ENCODE data around the gene TBXAS1. TPM values are rescaled to one million over a fixed set of nuclear protein-coding genes. Genes with fewer than 3 reads are reported as not detected.
A peak's percentile ranks its signal among the peaks of the same experiment; 100 is the strongest.

The TBXAS1 gene
- total RNA-seq, 2 experiments from 2014 or later = 5.5 to 6.0 TPM

DNA sequence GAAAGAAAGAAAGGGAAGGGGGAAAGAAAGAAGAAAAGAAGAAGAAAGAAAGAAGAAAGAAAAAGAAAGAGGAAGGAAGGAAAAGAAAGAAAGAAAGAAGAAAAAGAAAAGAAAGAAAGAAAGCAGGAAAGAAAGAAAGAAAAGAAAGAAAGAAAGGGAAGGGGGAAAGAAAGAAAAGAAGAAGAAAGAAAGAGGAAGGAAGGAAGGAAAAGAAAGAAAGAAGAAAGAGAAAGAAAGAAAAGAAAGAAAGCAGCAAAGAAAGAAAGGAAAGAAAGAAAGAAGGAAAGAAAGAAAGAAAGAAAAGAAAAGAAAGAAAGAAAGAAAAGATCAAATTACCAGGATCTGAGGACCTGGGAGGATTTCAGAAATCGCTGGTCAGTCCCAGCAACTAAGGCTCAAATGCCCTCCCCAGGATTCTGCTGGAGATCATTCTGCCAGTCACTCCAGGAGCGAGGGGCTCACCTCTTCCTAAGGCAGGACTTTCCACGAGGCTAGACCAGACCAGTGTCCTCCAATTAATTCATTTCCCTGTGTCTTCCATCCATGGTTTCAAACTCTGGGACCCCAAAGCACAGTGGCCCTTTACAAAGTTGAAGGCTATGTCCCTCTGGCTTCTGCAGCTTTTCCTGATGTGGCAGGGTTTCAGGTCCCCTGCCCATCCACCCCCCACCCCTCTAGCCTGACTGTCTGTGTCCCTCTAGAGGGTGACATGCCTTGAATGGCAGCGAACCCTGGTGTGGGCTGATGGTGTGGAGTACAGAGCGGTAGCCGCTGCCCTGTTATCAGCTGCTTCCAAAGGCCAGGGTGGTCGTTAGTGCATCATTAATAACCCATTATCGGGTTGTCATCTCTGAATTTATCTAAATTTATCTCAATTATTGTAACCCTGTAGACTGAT, 155.8 kb downstream of the TBXAS1 start:
- Histone ChIP-seq H3K27ac (ENCODE audit: low read depth in 1 of 2, low read length in 2 of 2) (no peak overlapping the region), H3K9me3 (ENCODE audit: control insufficient read depth in 1 of 2, insufficient read depth in 1 of 2, low read length in 2 of 2) (peaks cover 0 to 4% of the 10 kb centered on the region in 2 experiments), H3K4me3 (ENCODE audit: low read length) (no peak overlapping the region), H3K4me1 (ENCODE audit: insufficient read depth, low read length) (peaks cover 18% of the 10 kb centered on the region), H3K36me3 (ENCODE audit: insufficient read depth, low read length) (no peaks in the 10 kb centered on the region), H3K27me3 (ENCODE audit: control insufficient read depth in 1 of 2, insufficient read depth in 2 of 2, low read length in 2 of 2) (no peaks in the 10 kb centered on the region)
- ChIA-PET POLR2A (no interaction called here), CTCF (no interaction called here)
- ATAC-seq (ENCODE audit: poor library complexity) (no peak), DNase-seq (no peak)
- intact Hi-C loops (cut with DNase I, micrococcal nuclease) = loop anchor here in 1 of 2 experiments (5.0 kb wide), 1 partner anchor 338 kb away; no protein-coding TSS in a partner anchor
- no peaks in the 10 kb centered on the region for H3K9me3 Mint-ChIP-seq
- H3K27ac Mint-ChIP-seq = no peak overlapping the region
- H3K36me3 Mint-ChIP-seq (ENCODE audit: low read depth) = no peaks in the 10 kb centered on the region
- no peak overlapping the region for H3K4me3 Mint-ChIP-seq
- H3K27me3 Mint-ChIP-seq = no peaks in the 10 kb centered on the region
- TF ChIP-seq, protein P1, sequence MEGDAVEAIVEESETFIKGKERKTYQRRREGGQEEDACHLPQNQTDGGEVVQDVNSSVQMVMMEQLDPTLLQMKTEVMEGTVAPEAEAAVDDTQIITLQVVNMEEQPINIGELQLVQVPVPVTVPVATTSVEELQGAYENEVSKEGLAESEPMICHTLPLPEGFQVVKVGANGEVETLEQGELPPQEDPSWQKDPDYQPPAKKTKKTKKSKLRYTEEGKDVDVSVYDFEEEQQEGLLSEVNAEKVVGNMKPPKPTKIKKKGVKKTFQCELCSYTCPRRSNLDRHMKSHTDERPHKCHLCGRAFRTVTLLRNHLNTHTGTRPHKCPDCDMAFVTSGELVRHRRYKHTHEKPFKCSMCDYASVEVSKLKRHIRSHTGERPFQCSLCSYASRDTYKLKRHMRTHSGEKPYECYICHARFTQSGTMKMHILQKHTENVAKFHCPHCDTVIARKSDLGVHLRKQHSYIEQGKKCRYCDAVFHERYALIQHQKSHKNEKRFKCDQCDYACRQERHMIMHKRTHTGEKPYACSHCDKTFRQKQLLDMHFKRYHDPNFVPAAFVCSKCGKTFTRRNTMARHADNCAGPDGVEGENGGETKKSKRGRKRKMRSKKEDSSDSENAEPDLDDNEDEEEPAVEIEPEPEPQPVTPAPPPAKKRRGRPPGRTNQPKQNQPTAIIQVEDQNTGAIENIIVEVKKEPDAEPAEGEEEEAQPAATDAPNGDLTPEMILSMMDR (IDR thresholded peaks at IDR 0.05) = peak; percentile 15
- peaks cover 19% of the 10 kb centered on the region for H3K4me1 Mint-ChIP-seq (ENCODE audit: low read depth)

DNA sequence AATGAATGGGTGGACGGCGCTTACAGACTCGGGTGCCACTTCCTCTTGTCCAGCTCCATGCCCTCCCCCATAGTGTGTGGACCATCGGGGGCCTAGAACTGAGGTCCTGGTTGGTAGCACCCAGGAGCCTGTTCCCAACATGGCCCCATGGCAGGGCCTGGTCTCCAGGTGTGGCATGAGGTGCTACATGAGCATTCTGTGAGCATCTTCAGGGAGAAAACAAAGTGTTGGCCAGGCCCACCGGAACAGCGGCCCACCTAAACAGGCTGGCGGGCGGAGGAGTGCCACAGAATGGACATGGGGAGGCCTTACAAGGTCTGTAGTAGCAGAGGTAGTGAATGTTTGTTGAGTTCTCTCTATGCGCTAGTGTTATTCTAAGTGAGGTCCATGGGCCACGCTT, 156.7 kb downstream of the TBXAS1 start:
- Mint-ChIP-seq H3K36me3 (ENCODE audit: low read depth) (no peaks in the 10 kb centered on the region), H3K27me3 (no peaks in the 10 kb centered on the region), H3K4me3 (no peak overlapping the region), H3K9me3 (no peaks in the 10 kb centered on the region), H3K27ac (no peak overlapping the region), H3K4me1 (ENCODE audit: low read depth) (peaks cover 9% of the 10 kb centered on the region)
- Histone ChIP-seq H3K27ac (ENCODE audit: low read depth in 1 of 2, low read length in 2 of 2) (no peak overlapping the region), H3K4me3 (ENCODE audit: low read length) (no peak overlapping the region), H3K4me1 (ENCODE audit: insufficient read depth, low read length) (peaks cover 9% of the 10 kb centered on the region), H3K9me3 (ENCODE audit: control insufficient read depth in 1 of 2, insufficient read depth in 1 of 2, low read length in 2 of 2) (peaks cover 0 to 4% of the 10 kb centered on the region in 2 experiments), H3K36me3 (ENCODE audit: insufficient read depth, low read length) (no peaks in the 10 kb centered on the region), H3K27me3 (ENCODE audit: control insufficient read depth in 1 of 2, insufficient read depth in 2 of 2, low read length in 2 of 2) (no peaks in the 10 kb centered on the region)
- TF ChIP-seq, protein P1 (IDR thresholded peaks at IDR 0.05) = no peak
- ATAC-seq (ENCODE audit: poor library complexity) (no peak), DNase-seq (no peak)
- intact Hi-C loops (cut with DNase I, micrococcal nuclease) = no loop called here
- ChIA-PET POLR2A (no interaction called here), CTCF (no interaction called here)

DNA sequence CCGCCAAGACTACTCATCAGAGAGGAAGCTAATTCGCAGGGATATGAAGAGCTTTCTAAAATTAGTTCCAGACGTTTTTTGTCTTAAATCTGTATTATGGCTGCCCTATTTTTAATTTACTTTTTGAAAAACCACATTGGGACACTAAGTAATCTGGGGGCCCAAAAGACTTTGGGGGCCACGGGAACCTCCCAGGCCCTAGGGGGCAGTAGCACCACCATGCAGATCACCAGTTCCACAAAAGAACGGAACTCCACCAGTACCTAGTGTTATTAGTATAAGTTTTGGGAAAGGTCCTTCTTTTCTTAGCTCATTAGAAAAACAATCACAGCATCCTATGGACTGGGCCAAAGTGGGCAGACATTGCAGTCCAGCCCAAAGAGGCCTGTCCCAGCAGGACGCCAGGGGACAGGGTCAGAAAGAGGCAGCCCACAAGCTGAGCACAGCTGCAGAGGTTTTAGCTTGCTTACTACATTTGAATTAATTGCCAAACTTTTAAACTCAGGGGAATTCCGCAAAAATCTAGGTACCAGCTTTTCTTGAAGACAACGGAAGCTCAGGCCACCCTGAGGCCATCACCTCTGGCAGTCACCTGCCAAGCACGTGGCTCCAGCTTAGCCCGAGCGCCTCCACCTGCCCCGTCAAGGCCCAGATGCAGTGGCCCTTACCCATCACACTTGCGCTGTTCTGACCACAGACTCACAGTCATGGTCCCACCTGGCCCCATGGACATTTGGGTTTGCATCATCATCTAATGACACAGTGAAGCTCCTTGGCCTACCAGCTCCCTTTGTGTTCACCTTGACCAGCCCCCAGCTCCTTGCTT, 158.8 kb downstream of the TBXAS1 start:
- Mint-ChIP-seq H3K27ac (no peak overlapping the region), H3K27me3 (no peaks in the 10 kb centered on the region), H3K4me1 (ENCODE audit: low read depth) (no peaks in the 10 kb centered on the region), H3K9me3 (no peaks in the 10 kb centered on the region), H3K4me3 (no peak overlapping the region), H3K36me3 (ENCODE audit: low read depth) (no peaks in the 10 kb centered on the region)
- H3K27ac ChIP-seq (ENCODE audit: low read depth in 1 of 2, low read length in 2 of 2) = no peak overlapping the region
- ATAC-seq (ENCODE audit: poor library complexity) (no peak), DNase-seq (no peak)
- no peak overlapping the region for H3K4me3 ChIP-seq (ENCODE audit: low read length)
- no peaks in the 10 kb centered on the region for H3K4me1 ChIP-seq (ENCODE audit: insufficient read depth, low read length)
- ChIA-PET POLR2A (interaction anchor here (0.8 kb wide), 1 partner anchor 158 kb away, joined by 3 read pairs; no protein-coding TSS in a partner anchor), CTCF (no interaction called here)
- peaks cover 0 to 4% of the 10 kb centered on the region in 2 experiments for H3K9me3 ChIP-seq (ENCODE audit: control insufficient read depth in 1 of 2, insufficient read depth in 1 of 2, low read length in 2 of 2)
- TF ChIP-seq, protein P1 (IDR thresholded peaks at IDR 0.05) = no peak
- no peaks in the 10 kb centered on the region for H3K27me3 ChIP-seq (ENCODE audit: control insufficient read depth in 1 of 2, insufficient read depth in 2 of 2, low read length in 2 of 2)
- H3K36me3 ChIP-seq (ENCODE audit: insufficient read depth, low read length) = no peaks in the 10 kb centered on the region
- intact Hi-C loops (cut with DNase I, micrococcal nuclease) = no loop called here
